Left ventricle myocardium inferior (tissue), 1 donor: ENCODE data around the gene CASP5. TPM values are rescaled to one million over a fixed set of nuclear protein-coding genes. Genes with fewer than 3 reads are reported as not detected.

Experiments
- DNase-seq: peaks from one replicate; pipeline ENCODE4 v3.0.0-alpha.2; 2020
- H3K27ac ChIP-seq: fragments of 200-600 bp; replicated peaks from 2 replicates; pipeline ENCODE4 v1.8.0; 2021
- H3K27me3 ChIP-seq: fragments of 200-600 bp; 2 replicates; pipeline ENCODE4 v1.8.0; 2021; ENCODE audit warnings: low read depth
- H3K36me3 ChIP-seq: fragments of 200-600 bp; 2 replicates; pipeline ENCODE4 v1.8.0; 2021
- H3K4me1 ChIP-seq: fragments of 200-600 bp; 2 replicates; pipeline ENCODE4 v1.8.0; 2021
- H3K4me3 ChIP-seq: fragments of 200-600 bp; 2 replicates; pipeline ENCODE4 v1.8.0; 2021; ENCODE audit warnings: mild to moderate bottlenecking, moderate library complexity
- H3K9me3 ChIP-seq: fragments of 200-600 bp; replicated peaks from 2 replicates; pipeline ENCODE4 v1.8.0; 2021
- intact Hi-C: fragments of 100-400 bp; cut with micrococcal nuclease; formaldehyde crosslinking; loops from one replicate; pipeline ENCODE4 v1.11.0; 2022
- total RNA-seq: library from RNA; stranded (reverse); fragmentation: NEBNext Ultra II Directional; extraction: Animal tissue kit (Norgen Biotek cat#: 25700); gene quantifications from one replicate; pipeline ENCODE4 v1.2.1, GENCODE V29; 2021
- TF ChIP-seq, protein P1 (sequence below): fragments of 200-600 bp; IDR thresholded peaks from 2 replicates; pipeline ENCODE4 v1.8.0; 2021; ENCODE audit warnings: antibody characterized with exemption, mild to moderate bottlenecking, borderline replicate concordance
- donor health status: DM: no; HTN: yes; CAD: no; lungs with severe emphysema.

The CASP5 gene
- total RNA-seq, 1 donor from 2014 or later, result not detected

DNA sequence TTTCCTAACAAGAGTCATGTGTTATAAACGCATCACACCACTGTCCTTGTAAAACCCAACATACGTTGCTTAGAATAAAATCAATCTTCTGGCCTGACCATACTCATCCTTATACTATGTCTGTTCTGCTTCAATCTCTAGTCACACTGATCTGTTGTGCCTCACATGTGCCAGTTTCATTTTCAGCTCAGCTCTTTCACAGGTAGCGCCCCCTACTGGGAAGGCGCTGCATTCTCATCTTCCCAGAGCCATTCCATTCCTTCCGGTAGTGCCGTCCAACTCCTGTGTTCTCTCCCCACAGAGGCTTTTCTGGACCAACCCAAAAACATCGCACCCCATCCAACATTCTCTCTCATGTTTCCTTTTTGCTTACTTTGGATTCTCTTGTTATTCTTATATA is 22.2 kb downstream of the CASP5 start:
- intact Hi-C loops, result no loop called here
- H3K4me3 ChIP-seq, result no peak overlapping the region
- H3K27me3 ChIP-seq, result no peaks in the 10 kb centered on the region
- no peaks in the 10 kb centered on the region for H3K36me3 ChIP-seq
- no peaks in the 10 kb centered on the region for H3K4me1 ChIP-seq
- TF ChIP-seq, protein P1, sequence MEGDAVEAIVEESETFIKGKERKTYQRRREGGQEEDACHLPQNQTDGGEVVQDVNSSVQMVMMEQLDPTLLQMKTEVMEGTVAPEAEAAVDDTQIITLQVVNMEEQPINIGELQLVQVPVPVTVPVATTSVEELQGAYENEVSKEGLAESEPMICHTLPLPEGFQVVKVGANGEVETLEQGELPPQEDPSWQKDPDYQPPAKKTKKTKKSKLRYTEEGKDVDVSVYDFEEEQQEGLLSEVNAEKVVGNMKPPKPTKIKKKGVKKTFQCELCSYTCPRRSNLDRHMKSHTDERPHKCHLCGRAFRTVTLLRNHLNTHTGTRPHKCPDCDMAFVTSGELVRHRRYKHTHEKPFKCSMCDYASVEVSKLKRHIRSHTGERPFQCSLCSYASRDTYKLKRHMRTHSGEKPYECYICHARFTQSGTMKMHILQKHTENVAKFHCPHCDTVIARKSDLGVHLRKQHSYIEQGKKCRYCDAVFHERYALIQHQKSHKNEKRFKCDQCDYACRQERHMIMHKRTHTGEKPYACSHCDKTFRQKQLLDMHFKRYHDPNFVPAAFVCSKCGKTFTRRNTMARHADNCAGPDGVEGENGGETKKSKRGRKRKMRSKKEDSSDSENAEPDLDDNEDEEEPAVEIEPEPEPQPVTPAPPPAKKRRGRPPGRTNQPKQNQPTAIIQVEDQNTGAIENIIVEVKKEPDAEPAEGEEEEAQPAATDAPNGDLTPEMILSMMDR, result peak; percentile 61
- H3K9me3 ChIP-seq, result no peaks in the 10 kb centered on the region
- DNase-seq, result no peak
- no peak overlapping the region for H3K27ac ChIP-seq

DNA sequence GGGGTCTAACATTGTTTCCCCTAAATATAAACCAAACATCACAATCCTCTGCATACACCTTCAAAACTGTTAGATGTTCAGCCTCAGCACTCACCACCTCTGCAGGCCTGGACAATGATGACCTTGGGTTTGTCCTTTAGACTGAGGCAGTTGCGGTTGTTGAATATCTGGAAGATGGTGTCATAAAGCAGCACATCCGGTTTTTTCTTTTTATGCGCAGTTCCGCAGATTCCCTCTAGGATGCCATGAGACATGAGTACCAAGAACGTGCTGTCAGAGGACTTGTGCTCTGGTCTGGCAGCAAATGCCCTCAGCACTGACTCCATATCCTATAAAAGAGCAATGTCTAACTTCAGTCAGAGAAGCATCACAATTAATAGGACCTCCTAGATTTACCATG is 22.8 kb downstream of the CASP5 start:
- Histone ChIP-seq H3K4me3 (no peak overlapping the region), H3K27ac (no peak overlapping the region), H3K4me1 (no peaks in the 10 kb centered on the region), H3K9me3 (no peaks in the 10 kb centered on the region), H3K27me3 (no peaks in the 10 kb centered on the region), H3K36me3 (no peaks in the 10 kb centered on the region)
- DNase-seq, result no peak
- intact Hi-C loops, result no loop called here
- TF ChIP-seq, protein P1, result no peak

DNA sequence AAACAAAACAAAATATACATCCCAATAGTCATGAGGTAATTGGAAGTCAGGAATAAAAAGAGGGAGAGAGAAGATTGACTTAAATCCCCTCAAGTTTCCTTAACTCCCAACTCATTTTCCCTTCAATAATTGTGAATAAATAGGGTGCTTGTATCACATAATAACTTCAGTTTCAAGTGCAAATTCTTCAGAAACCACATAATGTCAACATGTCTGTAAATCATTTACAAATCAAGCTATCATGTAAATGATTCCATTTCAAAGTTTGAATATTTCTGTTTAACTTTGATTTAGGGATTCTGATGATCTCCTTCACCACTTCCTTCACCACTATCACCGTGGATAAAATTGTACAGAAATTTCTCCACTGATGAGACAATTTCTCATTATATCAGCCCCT is 23.2 kb downstream of the CASP5 start:
- intact Hi-C loops, result no loop called here
- H3K9me3 ChIP-seq, result no peaks in the 10 kb centered on the region
- no peak overlapping the region for H3K4me3 ChIP-seq
- H3K4me1 ChIP-seq, result no peaks in the 10 kb centered on the region
- no peak overlapping the region for H3K27ac ChIP-seq
- no peaks in the 10 kb centered on the region for H3K27me3 ChIP-seq
- no peaks in the 10 kb centered on the region for H3K36me3 ChIP-seq
- no peak for DNase-seq
- TF ChIP-seq, protein P1, result no peak

DNA sequence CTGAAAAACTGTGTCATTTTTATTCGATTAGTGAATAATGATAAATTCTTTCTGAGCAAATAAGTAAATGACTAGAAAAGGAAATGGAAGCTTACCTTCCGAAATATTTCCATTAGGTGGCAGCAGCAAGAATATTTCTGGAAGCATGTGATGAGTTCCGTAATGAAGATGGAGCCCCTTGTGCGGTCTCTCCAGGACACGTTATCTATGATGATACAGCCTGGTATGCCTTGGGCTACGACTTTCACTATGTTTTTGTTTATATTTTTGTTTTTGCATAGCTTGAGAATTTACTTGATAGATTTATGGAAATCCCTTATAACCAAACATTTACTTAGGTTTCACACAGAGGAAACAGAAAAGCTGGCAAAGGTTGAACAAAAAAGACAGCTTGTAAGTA is 25.7 kb downstream of the CASP5 start:
- TF ChIP-seq, protein P1, result no peak
- H3K9me3 ChIP-seq, result no peaks in the 10 kb centered on the region
- H3K27me3 ChIP-seq, result no peaks in the 10 kb centered on the region
- H3K4me1 ChIP-seq, result no peaks in the 10 kb centered on the region
- H3K36me3 ChIP-seq, result no peaks in the 10 kb centered on the region
- H3K4me3 ChIP-seq, result no peak overlapping the region
- intact Hi-C loops, result no loop called here
- no peak for DNase-seq
- no peak overlapping the region for H3K27ac ChIP-seq

DNA sequence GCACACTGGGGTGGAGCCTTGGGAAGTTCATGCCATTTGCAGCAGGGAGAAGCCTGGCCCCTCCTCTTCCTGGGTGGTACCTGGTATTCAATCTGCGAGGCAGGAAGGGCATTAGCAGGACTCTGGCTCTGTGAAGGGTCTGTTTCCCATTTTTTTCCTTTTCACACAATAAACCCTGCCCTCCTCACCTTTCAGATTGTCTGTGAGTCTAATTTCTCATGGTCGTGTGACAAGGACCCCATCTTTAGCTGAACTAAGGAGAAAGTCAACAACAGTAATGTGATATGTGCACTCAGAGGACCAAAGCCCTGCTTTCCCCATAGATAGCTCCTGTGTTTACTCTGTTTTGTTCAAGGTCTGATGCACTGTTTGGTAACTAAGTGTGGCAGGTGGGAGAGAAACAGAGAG is 28.0 kb downstream of the CASP5 start:
- H3K4me3 ChIP-seq, result no peak overlapping the region
- no peaks in the 10 kb centered on the region for H3K36me3 ChIP-seq
- H3K4me1 ChIP-seq, result no peaks in the 10 kb centered on the region
- intact Hi-C loops, result no loop called here
- H3K9me3 ChIP-seq, result no peaks in the 10 kb centered on the region
- no peak for DNase-seq
- TF ChIP-seq, protein P1, result no peak
- H3K27me3 ChIP-seq, result no peaks in the 10 kb centered on the region
- no peak overlapping the region for H3K27ac ChIP-seq

DNA sequence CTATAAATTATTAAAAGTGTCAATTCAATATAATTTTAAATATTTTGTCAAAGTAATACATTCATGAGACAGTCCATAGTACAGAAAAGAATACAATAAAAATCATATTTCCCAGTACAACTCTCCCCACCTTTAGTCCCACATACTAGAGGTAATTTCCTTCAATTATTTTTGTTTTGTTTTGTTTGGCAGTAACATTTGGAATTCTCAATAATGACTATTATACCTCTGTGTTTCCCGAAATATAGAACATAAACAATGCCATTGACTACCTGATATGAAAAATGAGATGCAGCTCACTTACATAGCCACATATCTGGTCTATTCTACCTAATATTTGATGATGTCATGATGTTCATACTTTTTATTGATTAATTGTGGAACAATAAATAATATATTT is 30.2 kb downstream of the CASP5 start:
- intact Hi-C loops, result no loop called here
- Histone ChIP-seq H3K27me3 (no peaks in the 10 kb centered on the region), H3K4me1 (no peaks in the 10 kb centered on the region), H3K4me3 (no peak overlapping the region), H3K9me3 (peaks cover 22% of the 10 kb centered on the region), H3K27ac (no peak overlapping the region), H3K36me3 (no peaks in the 10 kb centered on the region)
- DNase-seq, result no peak
- TF ChIP-seq, protein P1, result no peak
